Measurements from ENCODE around the gene CLSTN3.
A peak's percentile ranks its signal among the peaks of the same experiment; 100 is the strongest.

Gene CLSTN3

GRCh38 chr12:7128681-7129286 lies 1.4 kb upstream of the CLSTN3 start, which contains the start of gene RBP5:
TSS of gene RBP5 (minus strand) at chr12:7128889. CDS start at chr12:7128775, 114 bp downstream.
- DNase-seq, result no peak

- no peak for DNase-seq
Observed at GRCh38 chr12:7129287-7129871, 792 bp upstream of the CLSTN3 start.

GRCh38 chr12:7130701-7131501 lies 730 bp downstream of the CLSTN3 start:
- DNase-seq, result peak; percentile 25

- DNase-seq, result no peak
Observed at GRCh38 chr12:7131502-7131866, 1.3 kb downstream of the CLSTN3 start.

GRCh38 chr12:7134396-7135166 lies 4.4 kb downstream of the CLSTN3 start:
- no peak for DNase-seq

- DNase-seq, result no peak
Observed at GRCh38 chr12:7136071-7136470, 5.9 kb downstream of the CLSTN3 start.

- no peak for DNase-seq
Observed at GRCh38 chr12:7136676-7137075, 6.5 kb downstream of the CLSTN3 start.

GRCh38 chr12:7137908-7138307 lies 7.7 kb downstream of the CLSTN3 start:
- DNase-seq, result no peak

- no peak for DNase-seq
Observed at GRCh38 chr12:7139200-7139599, 9.0 kb downstream of the CLSTN3 start.

- DNase-seq, result no peak
Observed at GRCh38 chr12:7141351-7142005, 11.3 kb downstream of the CLSTN3 start.

GRCh38 chr12:7142056-7142644 lies 12.0 kb downstream of the CLSTN3 start:
- no peak for DNase-seq

- DNase-seq, result no peak
Observed at GRCh38 chr12:7142809-7143465, 12.8 kb downstream of the CLSTN3 start.

GRCh38 chr12:7143564-7143963 lies 13.4 kb downstream of the CLSTN3 start:
- DNase-seq, result no peak

- DNase-seq, result no peak
Observed at GRCh38 chr12:7144414-7145120, 14.4 kb downstream of the CLSTN3 start.

GRCh38 chr12:7145671-7146070 lies 15.5 kb downstream of the CLSTN3 start:
- DNase-seq, result no peak

GRCh38 chr12:7146228-7146627 lies 16.1 kb downstream of the CLSTN3 start:
- DNase-seq, result no peak

- no peak for DNase-seq
Observed at GRCh38 chr12:7146906-7147305, 16.7 kb downstream of the CLSTN3 start.

- DNase-seq, result no peak
Observed at GRCh38 chr12:7150356-7150755, 20.2 kb downstream of the CLSTN3 start.

- DNase-seq, result no peak
Observed at GRCh38 chr12:7150841-7151240, 20.7 kb downstream of the CLSTN3 start.

- no peak for DNase-seq
Observed at GRCh38 chr12:7151532-7151931, 21.4 kb downstream of the CLSTN3 start.

- no peak for DNase-seq
Observed at GRCh38 chr12:7152818-7153217, 22.6 kb downstream of the CLSTN3 start.

Measured in NCI-H2107 (cell line).